HG03095 (cell line): ENCODE data around the gene TAS2R1.

Experiments used
- ATAC-seq: cut with Tn5 transposase; IDR thresholded peaks from one replicate; pipeline ENCODE4 v1.9.1; 2021; ENCODE audit warnings: moderate library complexity; ENCODE audit not compliant: unreplicated experiment

The TAS2R1 gene

DNA sequence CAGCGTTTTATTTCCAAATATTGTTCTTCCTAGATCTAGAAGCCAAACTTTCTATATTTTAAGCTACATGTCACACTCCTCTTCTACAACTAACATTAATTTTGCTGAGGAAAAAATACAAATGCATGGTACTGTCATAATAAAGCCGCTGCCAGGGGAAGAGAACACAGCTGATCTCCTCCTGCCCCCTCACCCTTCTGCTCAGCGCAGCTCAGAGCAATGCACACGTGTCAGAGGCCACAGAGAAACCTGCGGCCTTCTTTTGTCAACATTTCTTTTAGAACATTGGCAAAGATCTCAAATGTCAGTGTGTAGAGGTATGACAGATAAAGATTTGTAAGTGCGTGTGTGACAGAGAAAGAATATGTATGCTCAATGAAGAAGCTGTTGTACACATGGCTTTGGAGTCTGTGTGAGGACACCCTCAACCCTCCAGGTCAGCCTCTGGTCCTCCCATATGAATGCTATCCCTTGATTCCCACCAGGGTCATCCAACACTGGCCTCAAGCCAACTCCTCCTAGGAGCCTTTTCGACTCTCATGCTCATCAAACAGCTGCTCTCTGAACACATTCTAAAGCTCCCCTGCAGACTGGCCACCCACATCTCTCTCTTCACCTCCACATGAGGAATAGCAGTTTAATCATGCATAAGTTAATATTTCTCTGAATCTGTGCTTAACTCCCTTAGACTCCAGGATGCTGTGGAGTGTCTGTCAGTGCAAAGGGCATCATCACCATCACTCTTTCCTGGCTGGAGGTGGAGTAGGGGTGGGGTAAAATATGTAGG is 40.9 kb downstream of the TAS2R1 start:
- no peak for ATAC-seq

DNA sequence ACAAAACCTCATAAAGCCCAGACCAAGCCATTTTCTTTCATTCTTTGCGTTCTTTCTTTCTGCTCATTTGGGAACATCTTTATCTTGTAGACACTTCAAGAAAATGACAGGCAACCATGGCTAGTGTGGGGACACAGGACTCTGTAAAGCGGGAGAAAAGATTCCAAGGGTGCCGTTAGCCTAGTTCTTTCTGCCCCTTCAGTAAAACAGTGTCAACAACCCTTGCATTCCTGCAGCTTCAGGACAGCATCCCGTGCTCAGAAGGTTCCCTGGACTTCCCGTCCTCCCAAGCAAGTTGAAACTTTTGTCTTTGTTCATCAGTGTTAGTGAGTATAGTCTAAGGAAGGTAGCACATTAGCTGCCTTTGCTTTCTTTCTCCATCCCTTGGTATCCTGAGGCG is 41.9 kb downstream of the TAS2R1 start:
- ATAC-seq, result no peak

DNA sequence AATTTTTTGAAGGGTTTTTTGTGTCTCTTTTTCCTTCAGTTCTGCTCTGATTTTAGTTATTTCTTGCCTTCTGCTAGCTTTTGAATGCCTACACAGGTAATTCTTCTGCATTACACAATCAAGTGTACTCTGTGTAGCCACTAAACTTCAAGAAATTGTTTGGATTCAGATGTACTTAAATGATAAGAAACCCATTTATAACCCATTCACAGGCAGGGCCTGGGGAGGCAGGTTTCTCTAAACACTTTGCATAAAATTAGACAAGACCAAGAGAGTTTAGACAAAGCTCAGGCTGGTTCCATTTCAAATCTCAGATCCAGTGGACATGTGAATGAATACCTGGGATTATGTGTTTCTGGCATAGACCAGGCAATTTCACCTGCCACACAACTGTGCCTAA is 43.0 kb downstream of the TAS2R1 start:
- ATAC-seq, result no peak

DNA sequence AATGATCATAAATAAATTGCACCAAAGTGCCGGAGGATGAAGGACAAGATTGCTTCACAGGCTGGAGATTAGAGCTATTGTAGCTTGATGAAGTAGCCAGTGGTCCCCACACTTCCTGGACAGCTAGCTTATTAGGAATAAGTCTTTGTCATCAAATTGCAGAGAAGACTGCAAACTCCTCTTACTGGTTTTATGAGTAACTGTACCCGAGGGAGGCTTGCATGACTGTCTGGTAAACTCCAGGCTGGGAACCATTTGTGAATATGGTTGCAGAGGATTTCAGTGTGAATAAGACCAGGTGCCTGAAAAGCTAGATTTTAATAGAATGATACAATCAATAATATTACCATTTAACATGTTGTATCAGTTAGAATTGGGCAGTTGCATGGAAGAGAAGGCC is 47.7 kb downstream of the TAS2R1 start:
- ATAC-seq, result no peak
